CD4-positive, alpha-beta T cell (primary cell): ENCODE measurements around the gene SLC5A11. TPM values are rescaled to one million over a fixed set of nuclear protein-coding genes. Genes with fewer than 3 reads are reported as not detected.

Source experiments
- ATAC-seq: fragments of 200-7000 bp; cut with Tn5 transposase; one replicate; pipeline ENCODE4 v1.10.0; 2022; ENCODE audit warnings: mild to moderate bottlenecking; ENCODE audit not compliant: poor library complexity
- CTCF ChIA-PET: fragments of 350-600 bp; sonication (Branson Sonifier 250); formaldehyde crosslinking; loops from one replicate; lab custom pipeline; 2021; ENCODE audit warnings: antibody characterized with exemption, inconsistent platforms; lab: Charles Lee
- POLR2A ChIA-PET: fragments of 350-600 bp; sonication (Branson Sonifier 250); formaldehyde crosslinking; loops from one replicate; lab custom pipeline; 2021; ENCODE audit warnings: antibody characterized with exemption, inconsistent platforms; lab: Charles Lee
- DNase-seq, 14 experiments: peaks; one replicate each; pipeline ENCODE4 v3.0.0-alpha.2; 2013 to 2020; ENCODE audit warnings: mixed read lengths in 2 of 14
- H3K27ac ChIP-seq, 2 donors: one replicate each; pipeline versions ENCODE4 v1.5.1 to v1.7.0; 2013; ENCODE audit warnings: low read length in 2 of 2, low read depth in 1 of 2, mild to moderate bottlenecking in 1 of 2
- H3K27me3 ChIP-seq, 2 experiments: 1 replicate in 1 of 2; 2 replicates in 1 of 2; pipeline versions ENCODE4 v1.6.1 to v1.7.0; 2013; ENCODE audit warnings: low read length in 2 of 2, control low read depth in 1 of 2, mild to moderate bottlenecking in 1 of 2, moderate library complexity in 1 of 2; ENCODE audit not compliant: insufficient read depth in 2 of 2, control insufficient read depth in 1 of 2
- H3K36me3 ChIP-seq: one replicate; pipeline ENCODE4 v1.6.1; 2013; ENCODE audit warnings: low read length, control low read depth; ENCODE audit not compliant: insufficient read depth
- H3K4me1 ChIP-seq: one replicate; pipeline ENCODE4 v1.6.1; 2013; ENCODE audit warnings: low read length, control low read depth; ENCODE audit not compliant: insufficient read depth
- H3K4me3 ChIP-seq: one replicate; pipeline ENCODE4 v1.5.1; 2013; ENCODE audit warnings: mild to moderate bottlenecking, low read length, moderate library complexity
- H3K9me3 ChIP-seq, 2 experiments: 1 replicate in 1 of 2; 2 replicates in 1 of 2; pipeline versions ENCODE4 v1.6.1 to v1.7.0; 2013; ENCODE audit warnings: low read length in 2 of 2, mild to moderate bottlenecking in 2 of 2, control low read depth in 1 of 2, moderate library complexity in 1 of 2; ENCODE audit not compliant: control insufficient read depth in 1 of 2, insufficient read depth in 1 of 2
- H3K27ac Mint-ChIP-seq: one replicate; pipeline ENCODE4 v1.8.0; 2020; ENCODE audit warnings: mixed read lengths
- H3K27me3 Mint-ChIP-seq: one replicate; pipeline ENCODE4 v1.8.0; 2021; ENCODE audit warnings: mixed read lengths
- H3K36me3 Mint-ChIP-seq: one replicate; pipeline ENCODE4 v1.8.0; 2021; ENCODE audit warnings: low read depth, mixed read lengths
- H3K4me1 Mint-ChIP-seq: one replicate; pipeline ENCODE4 v1.8.0; 2021; ENCODE audit warnings: low read depth, mixed read lengths
- H3K4me3 Mint-ChIP-seq: one replicate; pipeline ENCODE4 v1.8.0; 2020; ENCODE audit warnings: mild to moderate bottlenecking, mixed read lengths
- H3K9me3 Mint-ChIP-seq: one replicate; pipeline ENCODE4 v1.8.0; 2020; ENCODE audit warnings: mixed read lengths
- intact Hi-C, 2 experiments: fragments of 100-400 bp; cut with DNase I in 1 of 2; cut with micrococcal nuclease in 1 of 2; formaldehyde crosslinking; loops; one replicate each; pipeline versions ENCODE4 v1.15.1 to v1.9.0; 2023 to 2025; cut with DNase I, micrococcal nuclease
- total RNA-seq, 174 experiments: library from RNA in 2 of 174; stranded (reverse) in 2 of 174; gene quantifications; one replicate each; pipeline ENCODE4 v1.2.3 and lab custom pipeline; 2021 to 2026
- TF ChIP-seq, protein P1 (sequence below): fragments of 200-600 bp; IDR thresholded peaks from one replicate; pipeline ENCODE4 v1.8.0; 2022; ENCODE audit warnings: antibody characterized with exemption, mild to moderate bottlenecking

SLC5A11 gene
- total RNA-seq, 2 experiments from 2014 or later: 0.11 to 0.44 TPM

DNA sequence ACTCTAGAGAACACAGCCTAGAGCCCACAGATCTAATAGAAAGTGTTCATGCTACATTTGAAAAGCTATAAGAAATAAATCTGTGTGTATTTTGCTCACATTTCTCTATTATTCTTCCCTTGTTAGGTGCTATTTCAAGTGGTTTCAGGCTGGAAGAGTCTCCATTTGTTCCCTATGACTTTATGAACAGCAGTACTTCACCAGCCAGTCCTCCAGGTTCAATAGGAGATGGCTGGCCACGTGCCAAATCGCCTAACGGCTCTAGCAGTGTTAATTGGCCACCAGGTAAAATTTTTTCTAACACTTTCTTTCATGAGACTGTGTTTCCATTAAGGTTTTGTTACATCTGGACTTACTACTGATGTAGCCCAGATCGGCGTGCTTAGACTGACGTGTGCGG is 30.7 kb upstream of the SLC5A11 start:
- Mint-ChIP-seq H3K27me3 (no peaks in the 10 kb centered on the region), H3K27ac (no peak overlapping the region), H3K4me3 (no peak overlapping the region), H3K9me3 (no peaks in the 10 kb centered on the region), H3K36me3 (peaks cover 90% of the 10 kb centered on the region), H3K4me1 (no peaks in the 10 kb centered on the region)
- TF ChIP-seq, protein P1, sequence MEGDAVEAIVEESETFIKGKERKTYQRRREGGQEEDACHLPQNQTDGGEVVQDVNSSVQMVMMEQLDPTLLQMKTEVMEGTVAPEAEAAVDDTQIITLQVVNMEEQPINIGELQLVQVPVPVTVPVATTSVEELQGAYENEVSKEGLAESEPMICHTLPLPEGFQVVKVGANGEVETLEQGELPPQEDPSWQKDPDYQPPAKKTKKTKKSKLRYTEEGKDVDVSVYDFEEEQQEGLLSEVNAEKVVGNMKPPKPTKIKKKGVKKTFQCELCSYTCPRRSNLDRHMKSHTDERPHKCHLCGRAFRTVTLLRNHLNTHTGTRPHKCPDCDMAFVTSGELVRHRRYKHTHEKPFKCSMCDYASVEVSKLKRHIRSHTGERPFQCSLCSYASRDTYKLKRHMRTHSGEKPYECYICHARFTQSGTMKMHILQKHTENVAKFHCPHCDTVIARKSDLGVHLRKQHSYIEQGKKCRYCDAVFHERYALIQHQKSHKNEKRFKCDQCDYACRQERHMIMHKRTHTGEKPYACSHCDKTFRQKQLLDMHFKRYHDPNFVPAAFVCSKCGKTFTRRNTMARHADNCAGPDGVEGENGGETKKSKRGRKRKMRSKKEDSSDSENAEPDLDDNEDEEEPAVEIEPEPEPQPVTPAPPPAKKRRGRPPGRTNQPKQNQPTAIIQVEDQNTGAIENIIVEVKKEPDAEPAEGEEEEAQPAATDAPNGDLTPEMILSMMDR: no peak
- no peak for DNase-seq
- no peak overlapping the region for H3K27ac ChIP-seq
- no peaks in the 10 kb centered on the region for H3K27me3 ChIP-seq
- H3K4me1 ChIP-seq: no peaks in the 10 kb centered on the region
- no peaks in the 10 kb centered on the region for H3K9me3 ChIP-seq
- POLR2A ChIA-PET: no interaction called here
- H3K4me3 ChIP-seq: no peak overlapping the region
- CTCF ChIA-PET: no interaction called here
- H3K36me3 ChIP-seq: peaks cover 90% of the 10 kb centered on the region
- no peak for ATAC-seq
- intact Hi-C loops: no loop called here

DNA sequence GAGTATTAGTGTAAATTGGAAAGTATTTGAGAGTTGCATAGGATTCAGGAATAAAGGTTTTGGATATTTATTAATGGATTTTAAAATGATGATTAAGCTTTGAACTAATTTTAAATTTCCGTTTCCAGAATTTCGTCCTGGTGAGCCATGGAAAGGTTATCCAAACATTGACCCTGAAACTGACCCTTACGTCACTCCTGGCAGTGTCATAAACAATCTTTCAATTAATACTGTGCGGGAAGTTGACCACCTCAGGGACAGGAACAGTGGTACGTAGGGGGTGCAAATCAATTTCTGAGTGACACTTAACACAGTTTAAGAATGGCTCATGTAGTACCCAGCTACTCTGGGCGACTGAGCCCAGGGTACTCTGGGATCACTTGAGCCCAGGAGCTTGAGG is 29.1 kb upstream of the SLC5A11 start:
- peaks cover 90% of the 10 kb centered on the region for H3K36me3 Mint-ChIP-seq
- Histone ChIP-seq H3K36me3 (peaks cover 91% of the 10 kb centered on the region), H3K4me1 (no peaks in the 10 kb centered on the region), H3K27ac (no peak overlapping the region), H3K4me3 (no peak overlapping the region), H3K27me3 (no peaks in the 10 kb centered on the region), H3K9me3 (no peaks in the 10 kb centered on the region)
- H3K27me3 Mint-ChIP-seq: no peaks in the 10 kb centered on the region
- ChIA-PET POLR2A (interaction anchor here (0.6 kb wide), 1 partner anchor 394 kb away, joined by 3 read pairs; no protein-coding TSS in a partner anchor), CTCF (no interaction called here)
- no peaks in the 10 kb centered on the region for H3K4me1 Mint-ChIP-seq
- intact Hi-C loops: no loop called here
- no peak overlapping the region for H3K27ac Mint-ChIP-seq
- TF ChIP-seq, protein P1: no peak
- no peaks in the 10 kb centered on the region for H3K9me3 Mint-ChIP-seq
- no peak overlapping the region for H3K4me3 Mint-ChIP-seq
- DNase-seq (no peak), ATAC-seq (no peak)

DNA sequence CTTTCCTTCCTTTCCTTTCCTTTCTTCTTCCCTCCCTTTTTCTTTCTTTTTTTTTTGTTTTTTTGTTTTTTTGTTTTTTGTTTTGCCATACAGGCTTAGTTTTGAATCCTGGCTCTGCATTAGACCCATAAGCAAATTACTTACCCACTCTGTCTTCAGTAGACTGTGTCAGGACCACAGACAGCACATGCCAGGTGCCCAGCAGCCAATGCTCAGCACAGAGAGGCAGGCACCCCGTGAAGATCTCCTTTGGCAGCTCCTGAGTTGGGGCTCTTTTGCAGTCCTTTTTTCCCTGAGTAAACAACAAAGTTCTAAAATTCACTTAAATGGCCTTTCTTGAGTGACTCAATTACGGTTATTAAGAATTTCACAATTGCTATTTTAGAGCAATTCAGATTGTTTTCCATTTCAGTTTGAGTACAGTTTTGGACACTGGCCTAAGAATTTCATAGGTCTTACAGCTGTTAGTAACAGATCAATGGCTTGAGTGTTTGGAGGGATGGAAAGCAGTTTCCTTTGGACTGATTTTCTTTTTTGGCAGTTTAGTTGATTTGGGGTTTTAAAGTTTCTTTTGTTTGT is 26.2 kb upstream of the SLC5A11 start:
- POLR2A ChIA-PET: no interaction called here
- no peak overlapping the region for H3K27ac Mint-ChIP-seq
- intact Hi-C loops: no loop called here
- ATAC-seq (no peak), DNase-seq (no peak)
- no peaks in the 10 kb centered on the region for H3K9me3 Mint-ChIP-seq
- Histone ChIP-seq H3K27me3 (no peaks in the 10 kb centered on the region), H3K27ac (no peak overlapping the region), H3K36me3 (peaks cover 93% of the 10 kb centered on the region), H3K4me1 (no peaks in the 10 kb centered on the region), H3K4me3 (no peak overlapping the region), H3K9me3 (no peaks in the 10 kb centered on the region)
- peaks cover 96% of the 10 kb centered on the region for H3K36me3 Mint-ChIP-seq
- H3K27me3 Mint-ChIP-seq: no peaks in the 10 kb centered on the region
- CTCF ChIA-PET: no interaction called here
- H3K4me1 Mint-ChIP-seq: no peaks in the 10 kb centered on the region
- H3K4me3 Mint-ChIP-seq: no peak overlapping the region
- TF ChIP-seq, protein P1: no peak
